Measurements from ENCODE around the gene MEGF8.

The MEGF8 gene

DNA sequence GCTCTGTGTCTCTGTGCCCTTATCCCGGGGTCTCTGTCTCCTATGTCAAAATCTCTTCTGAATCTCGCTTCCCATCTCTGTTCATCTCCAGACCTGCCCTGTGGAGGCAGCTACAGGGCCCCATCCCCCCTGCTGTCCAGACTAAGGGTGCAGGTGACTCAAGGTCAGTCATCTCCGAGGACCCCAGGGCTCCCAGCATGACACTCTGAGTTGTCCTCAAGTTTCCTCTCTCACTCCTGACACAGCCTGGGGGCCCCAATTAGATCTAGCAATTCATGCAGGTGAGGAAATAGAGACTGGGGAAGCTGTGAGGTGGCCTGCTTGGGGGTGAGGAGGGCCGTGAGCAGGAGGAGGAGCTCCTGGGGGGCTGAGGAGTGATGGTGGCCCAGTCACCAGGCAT is 66.7 kb downstream of the MEGF8 start:
- H3K4me1 Mint-ChIP-seq (ENCODE audit: low read depth in 2 of 2), result peaks cover 7 to 10% of the 10 kb centered on the region in 2 donors
- no peaks in the 10 kb centered on the region for H3K9me3 Mint-ChIP-seq
- H3K27me3 Mint-ChIP-seq, result peaks cover 28 to 46% of the 10 kb centered on the region in 2 donors
- no peak overlapping the region for H3K4me3 Mint-ChIP-seq
- H3K36me3 Mint-ChIP-seq (ENCODE audit: insufficient read depth), result peaks cover 3% of the 10 kb centered on the region
- H3K27ac Mint-ChIP-seq, result no peak overlapping the region
- DNase-seq, result no peak
- ATAC-seq (replicated peaks), result no peak

DNA sequence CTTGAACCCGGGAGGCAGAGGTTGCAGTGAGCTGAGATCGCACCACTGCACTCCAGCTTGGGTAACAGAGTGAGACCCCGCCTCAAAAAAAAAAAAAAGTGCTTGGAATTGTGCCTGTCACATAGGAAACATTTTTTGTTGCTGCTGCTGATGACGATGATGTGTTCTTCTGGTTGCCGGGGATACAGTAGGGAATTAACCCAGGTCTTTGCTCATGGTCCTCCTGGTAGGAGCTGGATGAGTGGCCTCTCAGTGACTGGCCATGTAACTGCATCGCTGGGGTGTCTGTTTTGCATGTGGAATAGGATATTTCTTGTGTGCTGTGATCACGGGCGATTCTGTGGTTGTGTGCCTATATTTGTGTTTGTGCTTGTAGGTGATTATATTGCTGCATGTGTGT is 69.3 kb downstream of the MEGF8 start:
- Mint-ChIP-seq H3K4me3 (no peak overlapping the region), H3K4me1 (ENCODE audit: low read depth in 2 of 2) (peaks cover 23 to 29% of the 10 kb centered on the region in 2 donors), H3K36me3 (ENCODE audit: insufficient read depth) (peaks cover 6% of the 10 kb centered on the region), H3K27ac (no peak overlapping the region), H3K27me3 (peaks cover 15 to 26% of the 10 kb centered on the region in 2 donors), H3K9me3 (no peaks in the 10 kb centered on the region)
- DNase-seq (no peak), ATAC-seq (replicated peaks) (no peak)

DNA sequence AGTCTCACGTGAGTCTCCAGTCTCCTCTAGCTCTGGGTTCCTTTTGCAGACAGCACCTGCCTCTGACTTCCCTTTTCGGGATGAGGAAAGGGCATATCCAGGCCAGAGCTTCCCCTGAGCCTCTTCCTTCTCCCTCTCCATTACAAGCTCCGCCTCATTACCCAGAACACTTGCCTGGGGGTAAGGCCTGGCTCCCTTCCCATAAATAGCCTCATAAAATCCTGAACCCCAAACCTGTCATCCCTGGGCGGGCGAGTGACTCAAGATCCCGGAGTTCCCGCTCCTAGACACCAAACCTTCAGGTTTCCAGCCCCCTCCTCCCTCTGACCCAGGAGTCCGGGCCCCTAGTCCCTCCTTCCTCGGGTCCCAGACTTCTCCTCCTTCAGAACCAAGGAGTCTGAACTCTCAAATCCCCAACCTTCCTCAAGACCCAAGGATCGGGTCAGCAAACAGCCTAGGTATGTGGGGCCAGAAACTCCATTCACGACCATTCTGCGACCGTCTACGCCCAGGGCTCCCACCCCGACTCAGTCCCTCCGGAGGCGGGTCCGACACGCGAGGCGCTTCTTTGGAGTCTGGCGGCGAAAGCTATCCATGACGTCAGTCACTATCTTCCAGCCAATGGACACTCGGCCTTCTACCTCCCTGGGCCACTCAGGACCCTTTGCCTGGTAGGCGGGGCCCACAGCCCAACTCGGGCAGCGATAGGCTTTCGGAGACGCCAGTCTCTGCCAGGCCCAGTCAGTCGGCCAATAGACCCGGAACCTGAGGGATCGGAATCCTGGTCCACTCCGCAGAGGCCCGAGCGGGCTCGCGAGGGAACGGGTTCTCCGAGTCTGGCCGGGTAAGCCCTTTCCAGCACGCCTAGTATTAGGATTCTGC is 71.2 kb downstream of the MEGF8 start:
- DNase-seq (peak; percentile 88 to 93 (median 91)), ATAC-seq (replicated peaks) (peak; percentile 86)
- peak overlapping the region; percentile 95 to 96 for H3K27ac Mint-ChIP-seq
- peak overlapping the region; percentile 80 to 83 for H3K4me3 Mint-ChIP-seq
- peaks cover 0 to 8% of the 10 kb centered on the region in 2 donors for H3K27me3 Mint-ChIP-seq
- peaks cover 34 to 36% of the 10 kb centered on the region in 2 donors for H3K4me1 Mint-ChIP-seq (ENCODE audit: low read depth in 2 of 2)
- no peaks in the 10 kb centered on the region for H3K9me3 Mint-ChIP-seq
- H3K36me3 Mint-ChIP-seq (ENCODE audit: insufficient read depth), result peaks cover 6% of the 10 kb centered on the region

DNA sequence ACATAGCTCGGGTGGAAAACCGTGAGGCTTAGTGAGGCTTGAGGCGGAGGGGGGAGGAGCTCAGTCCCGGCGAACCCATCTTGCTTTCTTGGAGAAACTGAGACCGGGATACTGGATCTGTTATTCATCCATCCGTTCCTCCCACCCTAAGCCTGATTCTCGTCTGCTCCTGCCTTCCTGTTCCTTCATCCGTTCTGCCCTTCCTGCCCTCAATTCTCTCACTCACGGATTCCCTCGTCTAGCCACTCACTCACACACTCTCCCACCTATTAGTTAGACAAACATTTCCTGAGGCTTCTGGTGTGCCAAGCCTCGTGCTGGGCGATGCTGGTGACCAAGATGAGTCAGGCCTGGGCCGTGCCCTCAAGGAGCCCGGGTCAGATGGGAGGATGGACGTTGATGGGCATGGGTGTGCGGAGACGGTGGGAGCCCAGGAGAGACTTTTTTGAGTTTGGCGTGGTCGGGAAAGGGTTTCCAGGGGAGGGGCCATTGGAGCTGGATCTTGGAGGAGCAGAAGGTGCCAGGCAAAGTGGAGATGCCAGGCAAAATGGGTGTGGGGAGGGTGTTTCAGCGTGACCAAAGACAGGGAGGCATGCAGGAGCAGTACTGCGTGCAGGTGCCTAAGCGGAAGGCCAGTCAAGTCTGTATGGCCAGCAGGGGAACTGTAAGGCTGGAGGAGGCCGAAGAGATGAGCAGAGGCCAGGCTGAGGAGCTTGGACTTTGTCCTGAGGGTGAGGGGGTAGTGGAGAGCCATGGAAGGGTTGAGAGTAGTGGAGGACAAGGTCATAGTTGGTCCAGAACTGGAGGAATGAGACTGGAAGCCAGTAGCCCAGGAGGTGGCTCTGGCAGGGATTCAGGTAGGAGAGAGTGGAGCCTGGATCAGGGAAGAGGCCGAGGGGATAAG is 72.1 kb downstream of the MEGF8 start:
- H3K4me1 Mint-ChIP-seq (ENCODE audit: low read depth in 2 of 2), result peaks cover 37 to 44% of the 10 kb centered on the region in 2 donors
- H3K27ac Mint-ChIP-seq, result peak overlapping the region; percentile 95 to 96
- no peaks in the 10 kb centered on the region for H3K27me3 Mint-ChIP-seq
- no peak for ATAC-seq (replicated peaks)
- no peaks in the 10 kb centered on the region for H3K9me3 Mint-ChIP-seq
- peak overlapping the region; percentile 80 to 83 for H3K4me3 Mint-ChIP-seq
- no peak for DNase-seq
- peaks cover 6% of the 10 kb centered on the region for H3K36me3 Mint-ChIP-seq (ENCODE audit: insufficient read depth)

DNA sequence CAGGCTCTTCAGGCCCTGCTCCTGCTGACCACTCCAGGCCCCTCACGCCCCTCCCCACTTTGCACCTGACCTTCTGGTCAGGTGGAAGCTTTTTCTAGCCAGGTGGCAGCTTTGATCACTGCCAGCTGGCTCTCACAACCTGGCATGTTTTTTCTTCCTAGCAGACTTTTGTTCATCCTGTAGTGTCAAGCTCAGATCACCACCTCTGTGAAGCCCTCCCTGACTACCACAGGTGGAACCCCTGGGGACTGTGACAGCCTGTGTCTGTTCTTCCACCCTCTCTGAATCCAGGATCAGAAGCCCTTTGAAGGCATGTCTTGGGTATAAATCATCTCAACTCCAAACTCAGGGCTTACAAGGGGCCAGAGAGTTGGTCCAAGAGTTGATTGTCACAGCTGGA is 75.0 kb downstream of the MEGF8 start:
- Mint-ChIP-seq H3K4me1 (ENCODE audit: low read depth in 2 of 2) (peaks cover 39 to 44% of the 10 kb centered on the region in 2 donors), H3K4me3 (peak overlapping the region in 1 of 2 donors; percentile 17), H3K27ac (peak overlapping the region; percentile 44 to 62), H3K9me3 (no peaks in the 10 kb centered on the region), H3K27me3 (no peaks in the 10 kb centered on the region), H3K36me3 (ENCODE audit: insufficient read depth) (peaks cover 9% of the 10 kb centered on the region)
- DNase-seq (no peak), ATAC-seq (replicated peaks) (no peak)

DNA sequence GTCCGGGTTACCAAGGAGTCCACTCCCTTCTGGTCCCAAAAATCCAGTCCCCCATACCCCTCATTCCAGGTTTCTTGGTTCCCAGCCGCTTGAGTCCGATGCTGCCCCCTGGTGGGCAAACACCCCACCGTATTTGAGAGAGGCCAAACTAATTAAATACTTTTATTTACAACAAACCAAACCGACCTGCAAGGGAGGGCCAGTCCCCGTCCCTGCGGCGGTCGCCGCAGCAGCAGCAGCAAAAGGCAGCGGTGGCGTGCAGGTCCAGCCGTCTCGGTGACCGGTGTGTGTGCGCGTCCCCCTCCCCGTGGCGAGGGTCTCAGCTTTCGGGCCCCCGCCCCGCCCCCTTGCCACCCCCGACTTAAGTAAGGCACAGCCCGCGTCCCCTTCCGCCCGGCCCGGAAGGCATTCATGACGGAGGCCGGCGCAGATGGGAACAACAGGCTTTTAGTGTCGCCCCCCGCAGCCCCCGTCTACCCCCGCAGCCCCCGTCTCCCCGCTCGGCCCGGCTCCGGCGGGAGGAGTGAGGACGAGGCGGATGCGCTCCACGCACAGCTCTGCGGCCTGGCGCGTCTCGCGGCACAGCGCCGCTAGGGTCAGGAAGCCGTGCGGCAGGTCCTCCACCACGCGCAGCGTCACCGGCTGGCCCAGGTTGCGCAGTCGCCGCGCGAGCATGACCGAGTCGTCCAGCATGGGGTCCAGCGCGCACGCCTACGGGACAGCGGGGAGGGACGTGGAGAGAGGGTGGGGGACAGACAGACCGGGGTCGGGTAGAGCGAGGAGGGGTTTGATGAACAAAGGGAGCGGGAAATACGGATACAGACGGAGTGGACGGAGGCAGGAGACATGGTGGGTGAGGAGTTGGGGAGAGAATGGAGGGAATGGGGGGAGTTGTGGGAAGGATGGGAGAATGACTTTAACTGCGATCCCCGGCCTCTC is 76.2 kb downstream of the MEGF8 start:
- Mint-ChIP-seq H3K27me3 (no peaks in the 10 kb centered on the region), H3K4me1 (ENCODE audit: low read depth in 2 of 2) (peaks cover 36 to 40% of the 10 kb centered on the region in 2 donors), H3K4me3 (peak overlapping the region; percentile 86 to 87), H3K9me3 (no peaks in the 10 kb centered on the region), H3K36me3 (ENCODE audit: insufficient read depth) (peaks cover 8% of the 10 kb centered on the region), H3K27ac (peak overlapping the region; percentile 89 to 92)
- peak; percentile 71 to 78 (median 78) for DNase-seq
- ATAC-seq (replicated peaks), result peak; percentile 79

DNA sequence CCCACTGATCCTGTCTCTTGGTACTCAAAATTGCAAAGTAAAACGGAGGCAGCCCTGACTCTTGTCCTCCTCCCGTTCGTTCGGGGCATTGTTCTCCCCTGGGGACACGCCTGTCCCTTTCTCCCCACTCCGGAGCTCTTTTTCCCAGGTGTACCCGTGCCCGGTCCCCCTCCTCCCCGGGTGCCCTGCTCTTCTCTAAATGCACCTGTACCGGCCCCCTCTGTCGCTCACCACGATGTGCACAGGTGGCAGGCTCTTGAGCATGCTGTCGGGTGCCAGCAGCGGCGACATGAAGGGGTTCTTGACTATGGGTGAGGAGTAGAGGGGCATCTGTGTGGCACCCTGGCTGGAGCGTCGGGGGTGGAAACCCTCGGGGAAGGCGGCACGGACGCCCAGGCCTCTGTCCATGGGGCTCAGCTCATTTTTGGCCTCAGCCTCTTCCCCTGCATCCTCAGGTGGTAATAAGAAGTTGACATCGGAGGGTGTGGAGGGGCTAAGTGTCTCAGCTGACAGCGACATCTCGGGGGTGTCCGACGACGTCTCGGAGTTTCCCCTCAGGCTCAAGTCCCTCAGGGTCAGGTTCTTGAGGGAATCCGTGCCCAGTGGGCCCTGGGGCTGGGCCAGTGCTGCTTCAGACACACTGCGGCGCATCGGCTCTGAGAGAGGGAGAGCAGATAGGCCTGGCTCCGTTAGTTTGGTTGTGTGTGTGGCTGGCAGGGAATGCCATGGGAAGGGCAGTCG is 77.1 kb downstream of the MEGF8 start:
- H3K9me3 Mint-ChIP-seq, result no peaks in the 10 kb centered on the region
- DNase-seq (no peak), ATAC-seq (replicated peaks) (no peak)
- peak overlapping the region; percentile 89 to 92 for H3K27ac Mint-ChIP-seq
- peaks cover 28 to 34% of the 10 kb centered on the region in 2 donors for H3K4me1 Mint-ChIP-seq (ENCODE audit: low read depth in 2 of 2)
- H3K4me3 Mint-ChIP-seq, result peak overlapping the region; percentile 86 to 87
- H3K27me3 Mint-ChIP-seq, result no peaks in the 10 kb centered on the region
- peaks cover 7% of the 10 kb centered on the region for H3K36me3 Mint-ChIP-seq (ENCODE audit: insufficient read depth)

DNA sequence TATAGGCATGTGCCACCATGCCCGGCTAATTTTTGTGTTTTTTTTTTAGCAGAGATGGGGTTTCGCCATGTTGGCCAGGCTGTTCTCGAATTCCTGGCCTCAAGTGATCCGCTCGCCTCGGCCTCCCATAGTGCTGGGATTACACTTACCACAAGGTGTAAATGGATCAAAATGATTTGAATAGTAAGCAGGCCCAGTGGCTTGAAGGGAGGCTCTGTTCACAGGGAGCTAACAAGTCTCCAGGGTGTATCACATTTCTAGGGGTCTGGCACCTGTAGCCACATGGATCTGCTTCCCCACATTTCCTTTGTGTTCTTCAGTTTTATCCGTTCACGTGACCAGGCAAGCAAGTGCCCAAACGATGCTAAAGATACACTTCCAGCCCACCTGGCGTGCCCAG is 78.2 kb downstream of the MEGF8 start:
- no peak overlapping the region for H3K4me3 Mint-ChIP-seq
- peaks cover 9% of the 10 kb centered on the region for H3K36me3 Mint-ChIP-seq (ENCODE audit: insufficient read depth)
- H3K4me1 Mint-ChIP-seq (ENCODE audit: low read depth in 2 of 2), result peaks cover 26 to 30% of the 10 kb centered on the region in 2 donors
- no peaks in the 10 kb centered on the region for H3K27me3 Mint-ChIP-seq
- DNase-seq (no peak), ATAC-seq (replicated peaks) (no peak)
- no peaks in the 10 kb centered on the region for H3K9me3 Mint-ChIP-seq
- H3K27ac Mint-ChIP-seq, result peak overlapping the region in 1 of 2 donors; percentile 89

DNA sequence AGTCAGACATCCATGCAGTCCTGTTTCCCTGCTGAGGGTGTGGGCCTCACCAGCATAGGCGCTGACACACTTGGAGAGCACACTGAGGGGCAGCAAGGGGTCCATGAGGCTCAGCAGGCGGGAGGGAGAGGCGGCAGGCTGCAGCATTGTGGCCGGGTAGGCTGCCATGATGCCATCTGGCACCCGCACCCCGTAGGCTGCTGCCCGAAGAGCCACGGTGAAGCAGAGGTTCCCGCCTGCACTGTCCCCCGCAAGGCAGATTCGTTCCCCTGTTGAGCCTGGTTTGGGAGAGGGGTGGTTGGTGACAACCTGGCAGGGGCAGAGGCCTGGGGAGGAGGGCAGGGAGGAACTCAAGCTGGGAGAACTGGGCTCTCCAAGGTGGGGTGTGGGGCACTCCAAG is 80.7 kb downstream of the MEGF8 start:
- DNase-seq, result no peak
- peaks cover 13 to 19% of the 10 kb centered on the region in 2 donors for H3K4me1 Mint-ChIP-seq (ENCODE audit: low read depth in 2 of 2)
- ATAC-seq (replicated peaks), result no peak
- H3K36me3 Mint-ChIP-seq (ENCODE audit: insufficient read depth), result peaks cover 8% of the 10 kb centered on the region
- no peaks in the 10 kb centered on the region for H3K9me3 Mint-ChIP-seq
- no peak overlapping the region for H3K4me3 Mint-ChIP-seq
- H3K27me3 Mint-ChIP-seq, result no peaks in the 10 kb centered on the region
- H3K27ac Mint-ChIP-seq, result peak overlapping the region in 1 of 2 donors; percentile 41

DNA sequence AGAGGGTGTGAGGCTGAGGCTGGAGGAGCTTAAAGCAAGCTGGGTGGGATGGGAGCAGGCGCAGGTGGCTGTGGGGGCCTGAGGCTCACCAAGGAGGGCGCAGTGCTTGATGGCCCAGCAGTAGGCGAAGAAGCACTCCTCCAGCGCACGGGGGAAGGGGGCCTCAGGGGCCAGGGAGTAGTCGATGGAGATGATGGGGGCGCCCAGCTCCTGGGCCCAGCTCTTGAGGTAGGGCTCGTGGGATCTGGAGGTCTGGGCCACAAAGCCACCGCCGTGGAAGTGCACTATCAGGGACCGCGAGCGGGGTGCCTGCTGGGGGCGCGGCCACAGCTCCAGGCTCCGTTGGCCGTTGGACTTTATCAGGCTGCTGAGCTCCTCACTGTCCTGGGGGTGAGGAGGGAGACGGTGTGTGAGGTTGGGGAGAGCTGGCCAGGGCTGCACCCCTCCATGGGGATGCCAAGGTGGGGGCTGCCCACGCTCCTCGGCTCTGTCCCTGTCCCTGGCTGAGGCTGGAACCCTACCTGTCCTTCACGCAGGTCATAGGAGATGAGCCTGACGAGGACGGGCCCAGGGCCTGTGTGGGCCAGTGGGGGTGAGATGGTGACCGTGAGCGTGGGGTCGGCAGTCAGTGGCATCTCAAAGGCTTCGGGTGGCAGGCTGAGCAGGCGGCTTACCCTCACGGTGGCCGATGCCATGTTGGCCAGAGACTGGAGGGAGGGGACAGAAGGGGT is 81.8 kb downstream of the MEGF8 start:
- DNase-seq (no peak), ATAC-seq (replicated peaks) (no peak)
- Mint-ChIP-seq H3K27me3 (no peaks in the 10 kb centered on the region), H3K27ac (peak overlapping the region in 1 of 2 donors; percentile 54), H3K9me3 (no peaks in the 10 kb centered on the region), H3K36me3 (ENCODE audit: insufficient read depth) (peaks cover 8% of the 10 kb centered on the region), H3K4me1 (ENCODE audit: low read depth in 2 of 2) (peaks cover 13 to 16% of the 10 kb centered on the region in 2 donors), H3K4me3 (no peak overlapping the region)

DNA sequence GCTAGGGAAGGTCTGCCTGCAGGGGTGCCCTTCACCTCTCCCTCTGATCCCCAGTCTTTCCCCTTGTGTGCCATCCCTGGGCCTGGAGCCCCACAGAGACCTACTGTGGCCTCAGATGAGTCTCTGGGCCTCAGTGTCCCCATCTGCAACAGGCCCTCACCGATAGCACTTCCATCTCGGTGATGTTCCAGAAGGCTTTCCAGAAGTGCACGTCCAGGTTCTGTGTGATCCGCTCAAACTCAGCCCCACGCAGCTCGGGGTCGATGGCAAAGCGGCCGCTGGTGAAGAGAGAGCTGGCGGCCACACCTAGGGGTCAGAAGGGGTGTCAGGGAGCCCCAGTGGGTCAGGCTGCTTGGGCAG is 82.4 kb downstream of the MEGF8 start:
- no peak overlapping the region for H3K27ac Mint-ChIP-seq
- DNase-seq, result no peak

DNA sequence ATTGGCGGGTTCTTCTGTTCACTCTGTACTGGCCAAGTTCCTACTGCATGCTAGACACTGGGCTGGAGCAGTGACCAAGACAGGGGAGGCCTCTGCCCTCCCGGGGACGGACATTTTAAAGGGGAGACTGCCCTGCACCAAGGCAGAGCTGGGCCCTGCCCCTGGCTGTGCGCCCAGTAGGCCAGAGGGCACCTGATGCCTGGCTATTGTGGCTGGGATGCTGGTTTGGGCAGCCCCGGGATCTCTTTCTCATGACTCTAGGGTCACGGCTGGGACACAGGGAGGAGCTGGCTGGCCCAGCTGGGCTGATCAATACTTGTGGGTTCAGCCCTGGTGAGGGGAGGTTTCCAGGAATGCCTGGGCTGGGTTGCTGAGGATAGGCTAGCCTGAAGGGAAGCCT is 84.0 kb downstream of the MEGF8 start:
- peak overlapping the region; percentile 44 to 61 for H3K27ac Mint-ChIP-seq

More for the DNA sequence above, 82.4 kb downstream of the MEGF8 start:
- H3K4me1 Mint-ChIP-seq (ENCODE audit: low read depth in 2 of 2), result peaks cover 9 to 12% of the 10 kb centered on the region in 2 donors
- H3K4me3 Mint-ChIP-seq, result no peak overlapping the region
- H3K36me3 Mint-ChIP-seq (ENCODE audit: insufficient read depth), result peaks cover 8% of the 10 kb centered on the region
- H3K27me3 Mint-ChIP-seq, result no peaks in the 10 kb centered on the region
- no peaks in the 10 kb centered on the region for H3K9me3 Mint-ChIP-seq
- no peak for ATAC-seq (replicated peaks)

More for the DNA sequence above, 84.0 kb downstream of the MEGF8 start:
- no peaks in the 10 kb centered on the region for H3K9me3 Mint-ChIP-seq
- H3K4me1 Mint-ChIP-seq (ENCODE audit: low read depth in 2 of 2), result peaks cover 9 to 18% of the 10 kb centered on the region in 2 donors
- ATAC-seq (replicated peaks) (no peak), DNase-seq (no peak)
- no peak overlapping the region for H3K4me3 Mint-ChIP-seq
- no peaks in the 10 kb centered on the region for H3K27me3 Mint-ChIP-seq
- H3K36me3 Mint-ChIP-seq (ENCODE audit: insufficient read depth), result peaks cover 8% of the 10 kb centered on the region
